Measurements from ENCODE around the gene PDZRN4. TPM values are rescaled to one million over a fixed set of nuclear protein-coding genes. Genes with fewer than 3 reads are reported as not detected.

The PDZRN4 gene
- total and polyA plus RNA-seq, 2 donors, result 11.5 to 26.5 TPM

- 92% methylated on average over 3 of the region's 3 CpGs for WGBS
- Histone ChIP-seq H3K36me3 (ENCODE audit: insufficient read depth) (no peaks in the 10 kb centered on the region), H3K4me3 (ENCODE audit: low read depth, low read length) (no peak overlapping the region), H3K27ac (ENCODE audit: low read depth) (no peak overlapping the region), H3K4me1 (ENCODE audit: insufficient read depth) (no peaks in the 10 kb centered on the region)
- DNase-seq (ENCODE audit: extremely low spot score), result no peak
Measured at GRCh38 chr12:41325336-41325735, 137.2 kb downstream of the PDZRN4 start.

DNA sequence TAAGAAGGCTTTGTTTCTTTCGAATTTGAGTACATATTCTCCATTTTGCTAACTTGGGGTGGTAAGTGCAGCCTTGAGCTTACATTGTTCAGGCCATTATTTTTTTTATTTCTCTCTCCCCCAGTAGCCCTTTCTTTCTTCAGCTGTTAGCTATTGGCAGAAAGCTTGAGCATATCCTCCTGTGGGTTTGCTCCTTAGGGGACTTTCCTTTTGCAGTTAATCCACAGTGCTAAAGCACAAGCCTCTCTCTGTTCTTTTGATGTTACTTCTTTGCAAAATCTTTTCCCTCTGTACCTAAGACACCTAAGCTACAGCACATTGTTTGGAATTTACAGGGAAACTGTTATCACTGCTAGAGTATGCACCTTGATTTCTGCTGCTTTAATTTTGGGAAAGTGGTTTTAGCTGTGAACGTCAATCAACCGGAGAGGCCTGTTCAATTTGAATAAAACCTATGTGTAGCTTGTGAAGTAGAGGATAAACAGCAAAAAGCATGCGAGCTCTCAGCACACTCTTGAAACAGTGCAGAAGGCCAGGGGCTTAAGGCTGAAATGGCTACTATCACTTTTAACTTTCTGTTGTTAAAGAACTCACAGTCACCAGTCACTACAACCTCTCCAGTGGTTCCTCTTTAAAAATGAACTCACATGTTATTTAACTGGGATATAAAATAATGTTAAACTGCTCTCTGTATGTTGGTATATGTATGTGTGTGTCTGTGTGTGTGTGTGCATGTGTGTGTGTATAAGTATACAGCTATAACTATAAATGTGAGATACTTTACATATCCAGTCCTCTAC is 139.2 kb downstream of the PDZRN4 start:
- Histone ChIP-seq H3K36me3 (ENCODE audit: insufficient read depth) (no peaks in the 10 kb centered on the region), H3K4me1 (ENCODE audit: insufficient read depth) (no peaks in the 10 kb centered on the region), H3K4me3 (ENCODE audit: low read depth, low read length) (no peak overlapping the region), H3K27ac (ENCODE audit: low read depth) (no peak overlapping the region)
- DNase-seq (ENCODE audit: extremely low spot score), result no peak
- WGBS, result 61% methylated on average over 4 of the region's 4 CpGs

DNA sequence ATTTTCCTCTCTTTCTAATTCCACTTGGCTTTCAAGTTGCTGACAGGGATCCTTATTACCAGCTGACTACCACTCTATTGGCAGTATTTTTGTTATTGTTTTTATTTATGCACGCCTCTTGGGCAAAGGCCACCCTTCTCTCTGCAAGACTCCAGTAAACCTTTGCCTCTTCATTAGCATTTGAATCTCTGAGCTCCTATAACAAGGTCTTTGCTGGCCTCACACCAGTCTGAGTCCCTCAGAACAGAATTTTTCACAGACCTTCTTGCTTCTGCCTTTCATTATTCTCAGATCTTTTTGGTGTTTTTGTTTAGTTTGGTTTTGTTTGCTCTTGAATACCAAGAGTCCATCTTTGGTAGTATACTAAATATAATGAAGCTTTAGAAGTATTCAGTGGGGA is 145.9 kb downstream of the PDZRN4 start:
- no peaks in the 10 kb centered on the region for H3K36me3 ChIP-seq (ENCODE audit: insufficient read depth)
- H3K4me3 ChIP-seq (ENCODE audit: low read depth, low read length), result no peak overlapping the region
- no peak overlapping the region for H3K27ac ChIP-seq (ENCODE audit: low read depth)
- no peak for DNase-seq (ENCODE audit: extremely low spot score)
- H3K4me1 ChIP-seq (ENCODE audit: insufficient read depth), result no peaks in the 10 kb centered on the region
- WGBS, result 75% methylated on average over 1 of the region's 1 CpG

DNA sequence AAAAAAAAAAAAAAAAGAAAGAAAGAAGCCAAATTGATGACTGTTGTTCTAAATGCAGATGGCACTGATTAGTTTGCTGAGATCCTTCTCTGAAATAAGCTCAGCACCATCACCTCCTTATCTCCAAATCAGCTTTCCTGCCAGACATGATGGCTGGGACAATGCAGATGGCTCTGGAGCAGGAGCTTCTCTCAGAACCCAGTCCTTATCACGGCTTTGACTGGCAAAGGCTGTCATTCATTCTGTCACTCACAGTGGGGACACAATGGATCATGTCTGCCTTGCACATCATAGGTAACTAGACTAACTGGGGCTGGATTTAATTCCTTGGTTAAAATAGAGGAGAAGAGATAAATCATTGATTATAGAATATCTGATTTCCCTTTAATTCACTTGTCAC is 146.3 kb downstream of the PDZRN4 start:
- H3K36me3 ChIP-seq (ENCODE audit: insufficient read depth), result no peaks in the 10 kb centered on the region
- no peak overlapping the region for H3K27ac ChIP-seq (ENCODE audit: low read depth)
- no peak overlapping the region for H3K4me3 ChIP-seq (ENCODE audit: low read depth, low read length)
- WGBS, result 45% methylated on average over 1 of the region's 1 CpG
- H3K4me1 ChIP-seq (ENCODE audit: insufficient read depth), result no peaks in the 10 kb centered on the region
- DNase-seq (ENCODE audit: extremely low spot score), result no peak

DNA sequence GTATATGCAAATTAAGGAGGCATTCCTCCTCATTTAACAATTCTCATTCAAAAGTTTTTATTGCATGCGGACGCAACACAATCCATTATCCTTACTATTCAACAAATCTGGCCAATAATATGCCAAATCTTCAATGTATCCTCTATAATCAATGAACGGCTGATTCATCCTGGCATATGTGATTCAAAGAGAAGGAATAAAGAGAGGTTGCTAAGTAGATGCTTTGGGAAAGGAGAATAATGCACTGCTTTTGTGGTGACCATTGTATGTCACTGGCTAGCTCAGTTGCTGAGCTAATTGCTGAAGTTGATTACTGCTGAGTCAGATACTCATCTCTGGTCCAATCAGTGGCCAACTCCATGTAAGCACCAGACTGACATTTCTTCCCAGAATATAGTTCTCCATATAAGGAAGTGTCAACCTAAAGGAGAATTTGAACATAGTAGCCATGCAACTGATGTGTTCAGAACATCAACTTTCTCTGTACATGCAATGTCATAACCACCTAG is 148.0 kb downstream of the PDZRN4 start:
- H3K4me1 ChIP-seq (ENCODE audit: insufficient read depth), result no peaks in the 10 kb centered on the region
- 69% methylated on average over 3 of the region's 3 CpGs for WGBS
- H3K36me3 ChIP-seq (ENCODE audit: insufficient read depth), result no peaks in the 10 kb centered on the region
- H3K27ac ChIP-seq (ENCODE audit: low read depth), result no peak overlapping the region
- no peak overlapping the region for H3K4me3 ChIP-seq (ENCODE audit: low read depth, low read length)
- no peak for DNase-seq (ENCODE audit: extremely low spot score)

GRCh38 chr12:41339784-41340183 is 151.7 kb downstream of the PDZRN4 start:
- H3K4me3 ChIP-seq (ENCODE audit: low read depth, low read length), result no peak overlapping the region
- DNase-seq (ENCODE audit: extremely low spot score), result no peak
- H3K36me3 ChIP-seq (ENCODE audit: insufficient read depth), result no peaks in the 10 kb centered on the region
- no peak overlapping the region for H3K27ac ChIP-seq (ENCODE audit: low read depth)
- no peaks in the 10 kb centered on the region for H3K4me1 ChIP-seq (ENCODE audit: insufficient read depth)

- WGBS, result 69% methylated on average over 8 of the region's 8 CpGs
- no peak for DNase-seq (ENCODE audit: extremely low spot score)
Measured at GRCh38 chr12:41344776-41345470, 156.8 kb downstream of the PDZRN4 start.

DNA sequence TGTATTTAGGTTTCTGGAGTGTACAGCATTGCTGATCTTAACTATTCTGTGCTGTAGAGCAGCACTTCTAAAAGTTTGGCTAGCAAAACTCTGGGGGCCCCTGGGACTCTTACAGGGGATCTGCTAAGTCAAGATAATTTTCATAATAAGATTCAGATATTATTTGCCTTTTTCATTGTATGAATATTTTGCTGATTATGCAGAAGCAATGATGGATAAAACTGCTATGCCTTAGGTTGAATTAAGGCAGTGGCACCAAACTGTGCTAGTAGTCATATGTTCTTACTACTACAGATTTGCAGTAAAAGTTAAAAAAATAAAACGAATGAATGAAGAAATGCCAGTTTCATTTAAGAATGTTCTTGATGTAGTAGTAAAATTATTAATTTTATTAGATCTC is 160.1 kb downstream of the PDZRN4 start:
- Histone ChIP-seq H3K27ac (ENCODE audit: low read depth) (no peak overlapping the region), H3K4me3 (ENCODE audit: low read depth, low read length) (no peak overlapping the region), H3K4me1 (ENCODE audit: insufficient read depth) (no peaks in the 10 kb centered on the region), H3K36me3 (ENCODE audit: insufficient read depth) (no peaks in the 10 kb centered on the region)
- 89% methylated on average over 1 of the region's 1 CpG for WGBS
- no peak for DNase-seq (ENCODE audit: extremely low spot score)

More at GRCh38 chr12:41344776-41345470, 156.8 kb downstream of the PDZRN4 start:
- H3K36me3 ChIP-seq (ENCODE audit: insufficient read depth), result no peaks in the 10 kb centered on the region
- no peaks in the 10 kb centered on the region for H3K4me1 ChIP-seq (ENCODE audit: insufficient read depth)
- no peak overlapping the region for H3K4me3 ChIP-seq (ENCODE audit: low read depth, low read length)
- no peak overlapping the region for H3K27ac ChIP-seq (ENCODE audit: low read depth)

DNA sequence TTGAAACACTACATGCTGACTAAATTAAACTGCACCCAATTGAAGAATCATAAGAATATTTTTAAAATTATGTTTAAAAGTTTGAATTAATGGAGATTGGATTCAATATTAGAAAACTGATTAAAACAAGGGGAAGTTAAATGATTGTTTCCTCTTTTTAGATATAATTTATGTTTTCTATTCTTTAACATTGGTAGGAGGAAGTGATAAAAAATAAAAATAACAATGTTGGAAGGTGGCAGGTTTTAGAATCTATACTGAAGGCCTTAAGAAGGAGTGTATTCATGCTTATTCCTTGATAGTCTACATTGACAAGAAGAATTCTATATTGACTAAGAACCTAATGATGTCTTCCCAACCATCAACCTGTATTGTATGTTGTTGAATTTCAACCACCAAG is 168.1 kb downstream of the PDZRN4 start:
- no peak for DNase-seq (ENCODE audit: extremely low spot score)
- no peaks in the 10 kb centered on the region for H3K4me1 ChIP-seq (ENCODE audit: insufficient read depth)
- H3K36me3 ChIP-seq (ENCODE audit: insufficient read depth), result no peaks in the 10 kb centered on the region
- no peak overlapping the region for H3K27ac ChIP-seq (ENCODE audit: low read depth)
- no peak overlapping the region for H3K4me3 ChIP-seq (ENCODE audit: low read depth, low read length)

DNA sequence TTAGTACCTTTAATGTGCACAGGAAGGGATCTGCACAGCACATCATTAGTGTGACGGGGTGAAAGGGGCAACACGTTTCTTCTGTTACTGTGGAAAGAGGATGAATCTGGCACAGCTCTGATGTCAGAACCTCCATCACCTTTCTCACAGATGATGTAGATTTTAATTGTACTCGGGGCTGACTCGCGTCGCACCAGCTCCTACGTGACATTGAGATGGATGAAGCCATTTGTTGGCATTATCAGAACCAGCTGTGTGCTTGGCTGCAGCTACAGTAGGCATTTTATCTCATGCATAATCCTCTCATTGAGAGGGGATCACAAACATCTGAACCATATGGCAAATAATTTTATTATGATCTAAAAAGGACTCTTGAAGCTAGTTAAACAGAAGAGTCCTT is 173.6 kb downstream of the PDZRN4 start:
- 66% methylated on average over 7 of the region's 7 CpGs for WGBS
- no peak overlapping the region for H3K27ac ChIP-seq (ENCODE audit: low read depth)
- H3K4me1 ChIP-seq (ENCODE audit: insufficient read depth), result no peaks in the 10 kb centered on the region
- DNase-seq (ENCODE audit: extremely low spot score), result no peak
- H3K4me3 ChIP-seq (ENCODE audit: low read depth, low read length), result no peak overlapping the region
- no peaks in the 10 kb centered on the region for H3K36me3 ChIP-seq (ENCODE audit: insufficient read depth)

DNA sequence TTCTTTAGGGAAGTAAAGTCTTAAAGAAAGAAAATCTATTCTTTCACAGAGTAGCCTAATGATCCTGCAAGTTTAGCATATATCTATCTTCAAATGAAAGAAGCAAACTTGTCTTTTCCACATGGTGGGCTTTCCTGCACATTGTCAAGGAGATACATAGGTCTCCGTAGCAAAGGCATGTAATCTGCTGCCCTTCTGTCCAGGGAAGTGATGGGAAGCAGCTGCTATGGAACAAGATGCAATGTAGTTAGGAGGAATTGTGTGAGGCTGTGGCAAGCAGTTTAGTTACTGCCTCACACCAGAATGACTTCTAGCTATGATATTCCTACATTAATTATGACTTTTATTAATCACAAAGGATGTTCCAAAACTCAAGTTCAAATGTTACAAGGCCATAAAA is 174.4 kb downstream of the PDZRN4 start:
- no peak overlapping the region for H3K27ac ChIP-seq (ENCODE audit: low read depth)
- no peak overlapping the region for H3K4me3 ChIP-seq (ENCODE audit: low read depth, low read length)
- DNase-seq (ENCODE audit: extremely low spot score), result peak; percentile 8
- H3K36me3 ChIP-seq (ENCODE audit: insufficient read depth), result no peaks in the 10 kb centered on the region
- whole genome bisulfite sequencing, result 41% methylated on average over 1 of the region's 1 CpG
- no peaks in the 10 kb centered on the region for H3K4me1 ChIP-seq (ENCODE audit: insufficient read depth)

GRCh38 chr12:41362931-41363330 is 174.8 kb downstream of the PDZRN4 start:
- Histone ChIP-seq H3K27ac (ENCODE audit: low read depth) (no peak overlapping the region), H3K4me1 (ENCODE audit: insufficient read depth) (no peaks in the 10 kb centered on the region), H3K36me3 (ENCODE audit: insufficient read depth) (no peaks in the 10 kb centered on the region), H3K4me3 (ENCODE audit: low read depth, low read length) (no peak overlapping the region)
- no peak for DNase-seq (ENCODE audit: extremely low spot score)

DNA sequence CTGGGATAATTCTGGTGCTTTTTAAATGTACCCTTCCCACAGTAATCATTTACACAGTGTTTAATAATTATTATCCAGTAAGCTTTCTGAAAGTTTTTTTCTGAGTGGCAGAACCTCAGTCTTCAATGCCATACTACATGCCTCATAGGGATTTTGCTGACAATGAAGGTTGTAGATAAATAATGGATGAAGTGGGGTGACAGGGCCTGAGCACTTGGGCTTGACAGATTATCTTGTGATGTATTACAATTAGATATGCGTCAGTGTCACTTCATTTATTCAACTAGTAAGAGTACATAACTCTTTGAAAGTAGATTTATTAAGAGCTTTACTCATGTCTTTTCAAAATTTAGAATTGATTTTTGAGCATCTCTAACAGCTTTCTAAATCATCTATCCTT is 176.1 kb downstream of the PDZRN4 start:
- WGBS, result 96% methylated on average over 1 of the region's 1 CpG
- Histone ChIP-seq H3K27ac (ENCODE audit: low read depth) (no peak overlapping the region), H3K4me3 (ENCODE audit: low read depth, low read length) (no peak overlapping the region), H3K36me3 (ENCODE audit: insufficient read depth) (no peaks in the 10 kb centered on the region), H3K4me1 (ENCODE audit: insufficient read depth) (no peaks in the 10 kb centered on the region)
- no peak for DNase-seq (ENCODE audit: extremely low spot score)

- H3K4me1 ChIP-seq (ENCODE audit: insufficient read depth), result no peaks in the 10 kb centered on the region
- no peaks in the 10 kb centered on the region for H3K36me3 ChIP-seq (ENCODE audit: insufficient read depth)
- DNase-seq (ENCODE audit: extremely low spot score), result no peak
- no peak overlapping the region for H3K4me3 ChIP-seq (ENCODE audit: low read depth, low read length)
- 30% methylated on average over 2 of the region's 2 CpGs for WGBS
- H3K27ac ChIP-seq (ENCODE audit: low read depth), result no peak overlapping the region
Measured at GRCh38 chr12:41365653-41366171, 177.6 kb downstream of the PDZRN4 start.

Measured in urinary bladder (tissue), 4 donors.